ENCODE measurements around the gene ASTN2.

GRCh38 chr9:117365438-117365837, 49.4 kb downstream of the ASTN2 start:
- TF ChIP-seq CTCF (IDR thresholded peaks at IDR 0.05; ENCODE audit: low read length) (no peak), EZH2 (optimal IDR thresholded peaks at IDR 0.05; ENCODE audit: low read depth, low read length) (no peak)

Data from MM.1S (cell line).